Activated naive CD4-positive, alpha-beta T cell treated with anti-CD3 and anti-CD28 coated beads for 36 hours (primary cell): ENCODE measurements around the gene PSAPL1. TPM values are rescaled to one million over a fixed set of nuclear protein-coding genes. Genes with fewer than 3 reads are reported as not detected.

Experiments
- CTCF ChIA-PET: fragments of 350-600 bp; sonication (Branson Sonifier 250); formaldehyde crosslinking; loops from one replicate; lab custom pipeline; 2021; ENCODE audit warnings: antibody characterized with exemption; lab: Charles Lee
- DNase-seq: peaks from one replicate; pipeline ENCODE4 v3.0.0-alpha.2; 2020
- H3K27ac Mint-ChIP-seq: one replicate; pipeline ENCODE4 v1.8.0; 2021; ENCODE audit warnings: mild to moderate bottlenecking, mixed read lengths
- H3K27me3 Mint-ChIP-seq: one replicate; pipeline ENCODE4 v1.8.0; 2021; ENCODE audit warnings: low read depth, mixed read lengths
- H3K36me3 Mint-ChIP-seq: one replicate; pipeline ENCODE4 v1.8.0; 2021; ENCODE audit warnings: low read depth, mixed read lengths
- H3K4me1 Mint-ChIP-seq: one replicate; pipeline ENCODE4 v1.8.0; 2021; ENCODE audit warnings: low read depth, mixed read lengths
- H3K4me3 Mint-ChIP-seq: one replicate; pipeline ENCODE4 v1.8.0; 2021; ENCODE audit warnings: mild to moderate bottlenecking, moderate library complexity, mixed read lengths
- H3K9me3 Mint-ChIP-seq: one replicate; pipeline ENCODE4 v1.8.0; 2021; ENCODE audit warnings: mixed read lengths
- intact Hi-C: fragments of 100-400 bp; cut with micrococcal nuclease; formaldehyde crosslinking; loops from one replicate; pipeline ENCODE4 v1.15.1; 2023
- total RNA-seq, 2 experiments: library from RNA; stranded (reverse); gene quantifications; one replicate each; pipeline ENCODE4 v1.2.3, GENCODE V29; 2021

PSAPL1 gene
- total RNA-seq, 2 experiments from 2014 or later: not detected

DNA sequence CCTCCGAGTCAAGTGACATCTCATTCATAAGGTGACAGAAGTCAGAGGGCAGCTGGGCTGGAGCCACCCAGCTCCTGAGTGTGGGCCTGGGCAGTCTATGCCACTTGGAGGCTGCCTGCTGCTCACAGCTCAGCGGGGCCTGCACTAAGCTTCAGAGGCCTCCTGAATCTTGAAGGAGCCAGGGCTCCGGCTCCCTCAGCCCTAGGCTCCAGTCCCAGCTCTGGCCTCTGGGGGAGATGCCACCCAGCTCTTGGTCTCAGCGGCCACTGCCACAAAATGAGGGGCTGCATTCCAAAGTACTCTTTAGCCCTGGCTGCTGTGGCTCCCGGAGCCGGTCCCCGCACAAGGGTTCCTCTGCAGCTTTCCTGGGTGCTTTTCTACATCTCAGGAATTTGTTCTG lies 32.7 kb upstream of the PSAPL1 start:
- intact Hi-C loops: no loop called here
- CTCF ChIA-PET: interaction anchor here (0.8 kb wide), 1 partner anchor 10 kb away, joined by 3 read pairs; no protein-coding TSS in a partner anchor
- no peak for DNase-seq
- Mint-ChIP-seq H3K27me3 (peaks cover 6% of the 10 kb centered on the region), H3K4me1 (no peaks in the 10 kb centered on the region), H3K9me3 (peaks cover 2% of the 10 kb centered on the region), H3K4me3 (no peak overlapping the region), H3K36me3 (no peaks in the 10 kb centered on the region), H3K27ac (no peak overlapping the region)

DNA sequence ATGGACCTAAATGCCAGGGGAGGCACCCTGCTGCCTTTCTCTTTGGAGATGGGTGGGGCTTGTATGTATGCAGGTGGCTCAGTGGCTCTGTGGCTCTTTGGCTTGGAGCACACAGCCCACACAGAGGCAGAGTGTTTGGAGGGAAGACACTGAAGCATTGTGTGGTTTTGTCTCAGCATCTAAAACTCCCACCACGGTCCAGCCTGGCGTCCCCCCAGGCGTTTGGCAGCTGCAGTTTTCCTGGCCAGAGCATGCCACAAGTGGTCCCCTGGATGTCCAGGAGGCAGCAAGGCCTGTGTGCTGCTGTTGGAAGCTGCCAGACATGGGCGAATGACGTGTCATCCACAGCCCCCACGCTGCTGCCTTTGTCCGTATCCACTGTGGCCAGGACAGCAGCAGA lies 32.2 kb upstream of the PSAPL1 start:
- H3K27ac Mint-ChIP-seq: no peak overlapping the region
- no peak for DNase-seq
- CTCF ChIA-PET: no interaction called here
- peaks cover under 1% of the 10 kb centered on the region for H3K27me3 Mint-ChIP-seq
- H3K4me1 Mint-ChIP-seq: no peaks in the 10 kb centered on the region
- H3K4me3 Mint-ChIP-seq: no peak overlapping the region
- intact Hi-C loops: no loop called here
- peaks cover 2% of the 10 kb centered on the region for H3K9me3 Mint-ChIP-seq
- H3K36me3 Mint-ChIP-seq: no peaks in the 10 kb centered on the region

GRCh38 chr4:7466215-7466614 lies 31.5 kb upstream of the PSAPL1 start:
- H3K27ac Mint-ChIP-seq: no peak overlapping the region
- H3K9me3 Mint-ChIP-seq: peaks cover 2% of the 10 kb centered on the region
- CTCF ChIA-PET: no interaction called here
- no peak for DNase-seq
- no peaks in the 10 kb centered on the region for H3K36me3 Mint-ChIP-seq
- H3K4me3 Mint-ChIP-seq: no peak overlapping the region
- intact Hi-C loops: no loop called here
- peaks cover 1% of the 10 kb centered on the region for H3K27me3 Mint-ChIP-seq
- H3K4me1 Mint-ChIP-seq: no peaks in the 10 kb centered on the region

GRCh38 chr4:7465017-7465416 lies 30.3 kb upstream of the PSAPL1 start:
- H3K9me3 Mint-ChIP-seq: peaks cover 2% of the 10 kb centered on the region
- H3K36me3 Mint-ChIP-seq: no peaks in the 10 kb centered on the region
- intact Hi-C loops: no loop called here
- no peaks in the 10 kb centered on the region for H3K4me1 Mint-ChIP-seq
- DNase-seq: no peak
- CTCF ChIA-PET: no interaction called here
- H3K27ac Mint-ChIP-seq: no peak overlapping the region
- peaks cover 4% of the 10 kb centered on the region for H3K27me3 Mint-ChIP-seq
- H3K4me3 Mint-ChIP-seq: no peak overlapping the region

DNA sequence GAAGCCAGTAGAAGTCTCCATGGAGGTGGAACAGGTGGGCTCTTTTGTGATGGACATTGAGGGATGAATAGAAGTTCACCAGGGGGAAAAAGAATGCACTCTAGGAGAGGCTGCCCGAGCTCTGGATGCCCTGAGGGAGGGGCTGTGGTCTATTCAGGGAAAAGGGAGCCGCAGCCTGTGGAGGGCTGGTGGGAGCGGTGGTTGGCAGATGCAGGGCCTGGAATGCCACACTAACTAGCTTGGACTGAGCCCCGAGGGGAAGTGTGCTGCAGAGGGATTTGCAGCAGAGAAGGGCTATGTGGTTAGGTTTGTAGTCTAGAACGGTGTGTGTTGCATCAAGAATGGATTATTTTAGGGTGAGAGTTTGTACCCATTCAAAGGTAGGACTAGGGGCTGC lies 29.5 kb upstream of the PSAPL1 start:
- Mint-ChIP-seq H3K4me3 (no peak overlapping the region), H3K9me3 (peaks cover 2% of the 10 kb centered on the region), H3K27me3 (peaks cover 4% of the 10 kb centered on the region), H3K4me1 (no peaks in the 10 kb centered on the region), H3K27ac (no peak overlapping the region), H3K36me3 (no peaks in the 10 kb centered on the region)
- intact Hi-C loops: loop anchor here (5.0 kb wide), 1 partner anchor 272 kb away; the partner anchor contains the start of gene SORCS2
- CTCF ChIA-PET: no interaction called here
- DNase-seq: no peak

DNA sequence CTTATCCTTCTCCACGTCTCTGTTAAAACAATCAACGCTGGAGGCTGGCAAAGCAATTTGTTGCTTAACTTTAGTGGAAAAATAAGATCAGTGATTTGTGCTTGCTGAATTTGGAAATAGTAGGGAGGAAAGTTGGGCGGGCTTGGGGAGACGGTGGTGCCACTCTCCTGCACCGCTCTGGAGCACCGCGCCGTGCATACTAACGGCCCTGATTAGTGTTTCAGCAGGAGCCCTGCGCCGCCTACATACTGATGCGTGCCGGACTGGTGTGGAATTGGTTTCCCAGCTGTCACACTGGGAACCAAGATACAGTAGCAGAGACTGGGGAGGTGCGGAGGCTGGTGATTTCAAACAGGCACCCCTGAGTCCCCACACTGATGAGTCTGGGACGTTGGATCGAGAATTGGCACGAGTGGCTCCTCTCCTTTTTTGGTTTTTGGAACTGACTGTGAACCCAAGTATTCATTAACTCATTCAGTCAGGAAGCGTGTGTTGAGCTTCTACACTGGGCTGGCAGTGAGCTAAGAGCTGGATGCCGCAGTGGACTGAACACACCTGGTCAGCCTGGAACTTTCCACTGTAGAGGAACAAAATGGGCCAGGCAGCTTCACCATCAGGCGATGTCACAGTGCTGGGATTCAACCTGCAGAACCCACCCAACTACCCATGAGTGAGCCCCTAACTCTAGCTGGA lies 29.0 kb upstream of the PSAPL1 start:
- no peak for DNase-seq
- no peaks in the 10 kb centered on the region for H3K4me1 Mint-ChIP-seq
- intact Hi-C loops: loop anchor here (5.0 kb wide), 1 partner anchor 271 kb away; the partner anchor contains the start of gene SORCS2
- H3K27me3 Mint-ChIP-seq: peaks cover 4% of the 10 kb centered on the region
- no peaks in the 10 kb centered on the region for H3K36me3 Mint-ChIP-seq
- CTCF ChIA-PET: no interaction called here
- peaks cover 2% of the 10 kb centered on the region for H3K9me3 Mint-ChIP-seq
- H3K4me3 Mint-ChIP-seq: no peak overlapping the region
- H3K27ac Mint-ChIP-seq: no peak overlapping the region

DNA sequence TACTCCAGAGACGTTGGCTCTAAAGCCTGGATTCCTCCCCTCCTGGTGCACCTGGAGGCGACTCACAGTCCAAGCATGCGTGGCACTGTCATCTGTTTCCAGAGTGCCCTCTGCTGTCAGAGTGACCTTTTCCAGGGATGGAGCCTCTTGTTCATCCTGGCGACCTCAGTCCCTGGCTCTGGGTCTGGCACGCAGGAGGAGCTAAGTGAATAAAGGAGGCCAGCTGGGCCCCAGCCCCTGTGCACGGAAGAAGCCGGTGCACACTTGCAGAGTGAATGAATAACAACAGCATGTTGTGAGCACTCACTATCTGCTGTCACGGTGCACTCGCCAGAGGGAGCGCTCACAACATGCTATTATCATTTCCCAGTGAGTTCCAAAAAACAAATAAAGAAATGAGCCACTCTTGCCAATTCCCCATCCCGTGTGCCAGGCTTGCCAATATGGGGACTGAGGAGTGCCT lies 27.8 kb upstream of the PSAPL1 start:
- Mint-ChIP-seq H3K27me3 (peaks cover 4% of the 10 kb centered on the region), H3K27ac (no peak overlapping the region), H3K4me3 (no peak overlapping the region), H3K36me3 (no peaks in the 10 kb centered on the region), H3K9me3 (peaks cover 2% of the 10 kb centered on the region), H3K4me1 (no peaks in the 10 kb centered on the region)
- intact Hi-C loops: loop anchor here (5.0 kb wide), 1 partner anchor 270 kb away; the partner anchor contains the start of gene SORCS2
- DNase-seq: no peak
- CTCF ChIA-PET: interaction anchor here (1.4 kb wide), 1 partner anchor 258 kb away, joined by 3 read pairs; no protein-coding TSS in a partner anchor

GRCh38 chr4:7461230-7461629 lies 26.5 kb upstream of the PSAPL1 start:
- peaks cover 4% of the 10 kb centered on the region for H3K27me3 Mint-ChIP-seq
- H3K27ac Mint-ChIP-seq: no peak overlapping the region
- no peaks in the 10 kb centered on the region for H3K4me1 Mint-ChIP-seq
- intact Hi-C loops: loop anchor here (5.0 kb wide), 1 partner anchor 269 kb away; the partner anchor contains the start of gene SORCS2
- no peak for DNase-seq
- peaks cover 2% of the 10 kb centered on the region for H3K9me3 Mint-ChIP-seq
- no peak overlapping the region for H3K4me3 Mint-ChIP-seq
- CTCF ChIA-PET: no interaction called here
- no peaks in the 10 kb centered on the region for H3K36me3 Mint-ChIP-seq

DNA sequence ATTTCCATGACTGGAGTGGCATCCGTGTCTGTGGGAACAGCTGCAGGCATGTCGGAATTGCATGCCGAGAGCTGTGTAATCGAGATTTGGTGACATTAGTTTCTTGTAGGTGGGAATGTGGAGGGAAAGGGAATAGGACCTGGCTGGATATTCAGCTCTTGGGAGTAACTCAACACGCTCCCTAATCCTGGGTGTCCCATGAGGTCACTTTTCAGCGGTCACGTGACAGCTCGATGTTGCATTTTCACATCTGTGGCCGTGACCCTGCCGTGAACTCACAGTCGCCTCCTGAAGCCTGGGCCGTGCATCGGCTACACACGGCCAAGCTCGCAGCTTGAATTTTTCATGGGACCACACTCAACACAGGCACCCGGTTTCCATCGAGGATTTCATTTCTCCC lies 25.8 kb upstream of the PSAPL1 start:
- Mint-ChIP-seq H3K27ac (no peak overlapping the region), H3K36me3 (no peaks in the 10 kb centered on the region), H3K4me3 (no peak overlapping the region), H3K4me1 (no peaks in the 10 kb centered on the region), H3K9me3 (peaks cover under 1% of the 10 kb centered on the region), H3K27me3 (peaks cover 4% of the 10 kb centered on the region)
- CTCF ChIA-PET: no interaction called here
- no peak for DNase-seq
- intact Hi-C loops: loop anchor here (5.0 kb wide), 1 partner anchor 268 kb away; the partner anchor contains the start of gene SORCS2

DNA sequence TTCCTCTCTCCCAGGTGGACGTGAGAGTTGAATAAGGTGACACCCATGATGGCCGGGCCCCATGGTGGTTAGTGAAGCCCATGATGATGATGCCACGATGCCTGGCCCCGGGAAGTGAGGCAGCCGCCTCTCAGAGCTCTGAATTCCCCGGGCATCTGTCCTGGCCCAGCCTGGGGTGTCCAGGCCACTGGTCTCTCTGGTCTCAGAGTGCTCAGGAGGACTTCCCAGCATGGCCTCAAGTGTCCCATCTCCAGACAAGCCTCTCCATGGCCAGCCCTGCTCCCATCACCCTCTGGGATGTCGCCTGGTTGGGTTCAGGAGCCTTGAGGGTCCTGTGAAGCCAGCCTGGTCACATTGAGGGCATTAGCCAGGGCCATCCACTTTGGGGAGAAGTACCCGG lies 24.7 kb upstream of the PSAPL1 start:
- CTCF ChIA-PET: no interaction called here
- no peaks in the 10 kb centered on the region for H3K9me3 Mint-ChIP-seq
- DNase-seq: no peak
- peaks cover 4% of the 10 kb centered on the region for H3K27me3 Mint-ChIP-seq
- no peaks in the 10 kb centered on the region for H3K4me1 Mint-ChIP-seq
- no peak overlapping the region for H3K27ac Mint-ChIP-seq
- intact Hi-C loops: no loop called here
- no peak overlapping the region for H3K4me3 Mint-ChIP-seq
- no peaks in the 10 kb centered on the region for H3K36me3 Mint-ChIP-seq

DNA sequence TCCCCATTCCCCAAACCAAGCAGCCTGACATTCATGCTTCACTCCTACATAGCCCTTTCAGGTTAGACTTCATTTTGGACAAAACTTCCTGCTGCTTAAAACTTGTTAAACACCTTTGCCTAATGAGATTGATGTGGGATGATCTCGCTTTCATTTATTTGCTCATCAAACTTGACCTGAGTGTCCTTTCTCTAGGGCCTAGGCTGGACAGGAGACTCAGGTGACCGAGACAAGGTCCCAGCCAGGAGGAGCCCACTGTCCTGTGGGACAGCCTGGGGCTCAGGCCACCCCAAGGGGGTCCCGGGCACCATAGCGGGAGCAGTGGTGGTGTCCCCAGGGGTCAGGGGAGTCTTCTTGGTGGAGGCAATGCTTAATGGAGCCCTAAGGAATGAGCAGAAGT lies 23.7 kb upstream of the PSAPL1 start:
- no peak for DNase-seq
- Mint-ChIP-seq H3K36me3 (no peaks in the 10 kb centered on the region), H3K4me3 (no peak overlapping the region), H3K27ac (no peak overlapping the region), H3K9me3 (no peaks in the 10 kb centered on the region), H3K27me3 (peaks cover 4% of the 10 kb centered on the region), H3K4me1 (no peaks in the 10 kb centered on the region)
- CTCF ChIA-PET: no interaction called here
- intact Hi-C loops: no loop called here

DNA sequence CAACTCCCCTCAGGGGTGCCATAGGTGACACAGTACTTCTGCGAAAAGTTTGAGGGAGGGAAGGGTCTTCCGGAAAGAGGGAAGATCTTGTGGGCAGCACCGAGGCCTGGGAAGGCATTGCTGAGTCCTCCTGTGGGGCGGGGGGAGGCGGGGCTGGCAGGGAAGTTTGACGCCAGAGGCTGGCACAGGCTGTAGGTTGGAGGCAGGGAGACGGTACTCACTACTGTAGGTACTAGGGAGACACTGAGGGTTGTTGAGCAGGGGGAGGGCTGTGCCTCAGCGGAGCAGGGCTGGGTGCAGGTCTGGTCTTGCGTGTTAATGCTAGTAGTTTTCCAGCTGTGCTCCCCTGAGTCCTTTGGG lies 23.3 kb upstream of the PSAPL1 start:
- Mint-ChIP-seq H3K27me3 (peaks cover 4% of the 10 kb centered on the region), H3K27ac (no peak overlapping the region), H3K9me3 (no peaks in the 10 kb centered on the region), H3K4me1 (no peaks in the 10 kb centered on the region), H3K4me3 (no peak overlapping the region), H3K36me3 (no peaks in the 10 kb centered on the region)
- CTCF ChIA-PET: interaction anchor here (0.8 kb wide), 1 partner anchor 10 kb away, joined by 3 read pairs; no protein-coding TSS in a partner anchor
- no peak for DNase-seq
- intact Hi-C loops: no loop called here
